PC-3 (cell line): Measurements from ENCODE around the gene STXBP6.

Source experiments
- CTCF ChIP-seq: fragments of 300-600 bp; sonication (generic); conservative IDR thresholded peaks from 2 replicates; pipeline ENCODE4 v1.5.1; 2017; ENCODE audit warnings: antibody characterized with exemption, low read depth, mild to moderate bottlenecking, low read length
- EZH2 ChIP-seq: fragments of 300-600 bp; sonication (generic); IDR thresholded peaks from one replicate; pipeline ENCODE4 v1.6.1; 2017; ENCODE audit warnings: antibody characterized with exemption, mild to moderate bottlenecking, low read length; ENCODE audit not compliant: unreplicated experiment

- no peak for TF ChIP-seq CTCF
- no peak for TF ChIP-seq EZH2
These were observed 232.5 kb downstream of the STXBP6 start for GRCh38 chr14:24817212-24818057.
